ENCODE measurements around the gene TMCC2. TPM values are rescaled to one million over a fixed set of nuclear protein-coding genes. Genes with fewer than 3 reads are reported as not detected.
A peak's percentile ranks its signal among the peaks of the same experiment; 100 is the strongest.
"Not testable (repeated sequence)": the region's sequence is repeated elsewhere in the genome, so short reads cannot be mapped to it uniquely, and the experiment has no call there.

TMCC2 gene
- total RNA-seq, 4 donors from 2014 or later: 0.80 to 1.2 (median 1.1) TPM; not detected in 1

DNA sequence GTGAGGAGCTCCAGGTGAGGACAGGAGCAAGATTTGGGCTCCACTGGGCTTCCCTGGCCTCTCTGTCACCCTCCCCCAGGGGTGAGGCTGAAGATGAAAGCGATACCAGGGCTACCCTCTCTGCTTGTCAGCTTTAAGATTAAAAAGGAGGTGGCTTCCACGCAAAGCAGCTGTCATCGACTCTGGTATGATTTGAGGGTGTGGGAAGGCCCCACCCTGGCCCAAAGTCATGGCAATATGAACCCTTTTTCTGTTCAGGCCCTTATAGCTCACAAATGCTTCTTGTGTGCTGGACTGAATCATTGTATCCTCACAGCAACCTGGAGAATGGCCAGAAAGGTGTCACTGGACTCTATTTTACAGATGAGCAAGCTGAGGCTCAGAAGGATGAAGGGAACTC is 52.2 kb downstream of the TMCC2 start:
- no peak overlapping the region for H3K4me3 ChIP-seq
- no peaks in the 10 kb centered on the region for H3K9me3 ChIP-seq
- H3K27me3 ChIP-seq: no peaks in the 10 kb centered on the region
- H3K36me3 ChIP-seq: no peaks in the 10 kb centered on the region
- intact Hi-C loops (cut with DNase I; ENCODE audit: low total_unique reads): no loop called here
- peak overlapping the region; percentile 16 to 44 (median 37) for H3K27ac ChIP-seq
- in situ Hi-C loops (cut with MboI; ENCODE audit: low pct_ligation_motif_present in 1 of 4, low pct_unique_long_range_greater_than_20kb in 1 of 4, low sequenced_read_pairs in 3 of 4): loop anchor here in 3 of 4 donors (5.0 to 10.0 kb wide), 3 partner anchors 42 to 47 kb away; partner anchors contain the start of gene NUAK2 (in 2 of the 3)
- WGBS, 2 donors (ENCODE audit: low coverage in 1 of 2): 29% methylated on average over 3 of the region's 3 CpGs; no CpG with 5 or more reads in 1 of the 2 donors
- TF ChIP-seq EP300 (IDR thresholded peaks at IDR 0.05; ENCODE audit: low read depth) (no peak), POLR2A (IDR thresholded peaks at IDR 0.05) (no peak), POLR2AphosphoS5 (IDR thresholded peaks at IDR 0.05) (no peak)
- TF ChIP-seq, protein P1, sequence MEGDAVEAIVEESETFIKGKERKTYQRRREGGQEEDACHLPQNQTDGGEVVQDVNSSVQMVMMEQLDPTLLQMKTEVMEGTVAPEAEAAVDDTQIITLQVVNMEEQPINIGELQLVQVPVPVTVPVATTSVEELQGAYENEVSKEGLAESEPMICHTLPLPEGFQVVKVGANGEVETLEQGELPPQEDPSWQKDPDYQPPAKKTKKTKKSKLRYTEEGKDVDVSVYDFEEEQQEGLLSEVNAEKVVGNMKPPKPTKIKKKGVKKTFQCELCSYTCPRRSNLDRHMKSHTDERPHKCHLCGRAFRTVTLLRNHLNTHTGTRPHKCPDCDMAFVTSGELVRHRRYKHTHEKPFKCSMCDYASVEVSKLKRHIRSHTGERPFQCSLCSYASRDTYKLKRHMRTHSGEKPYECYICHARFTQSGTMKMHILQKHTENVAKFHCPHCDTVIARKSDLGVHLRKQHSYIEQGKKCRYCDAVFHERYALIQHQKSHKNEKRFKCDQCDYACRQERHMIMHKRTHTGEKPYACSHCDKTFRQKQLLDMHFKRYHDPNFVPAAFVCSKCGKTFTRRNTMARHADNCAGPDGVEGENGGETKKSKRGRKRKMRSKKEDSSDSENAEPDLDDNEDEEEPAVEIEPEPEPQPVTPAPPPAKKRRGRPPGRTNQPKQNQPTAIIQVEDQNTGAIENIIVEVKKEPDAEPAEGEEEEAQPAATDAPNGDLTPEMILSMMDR (IDR thresholded peaks at IDR 0.05): no peak
- DNase-seq: peak; percentile 43
- peaks cover 8 to 19% (median 12%) of the 10 kb centered on the region in 4 donors for H3K4me1 ChIP-seq

DNA sequence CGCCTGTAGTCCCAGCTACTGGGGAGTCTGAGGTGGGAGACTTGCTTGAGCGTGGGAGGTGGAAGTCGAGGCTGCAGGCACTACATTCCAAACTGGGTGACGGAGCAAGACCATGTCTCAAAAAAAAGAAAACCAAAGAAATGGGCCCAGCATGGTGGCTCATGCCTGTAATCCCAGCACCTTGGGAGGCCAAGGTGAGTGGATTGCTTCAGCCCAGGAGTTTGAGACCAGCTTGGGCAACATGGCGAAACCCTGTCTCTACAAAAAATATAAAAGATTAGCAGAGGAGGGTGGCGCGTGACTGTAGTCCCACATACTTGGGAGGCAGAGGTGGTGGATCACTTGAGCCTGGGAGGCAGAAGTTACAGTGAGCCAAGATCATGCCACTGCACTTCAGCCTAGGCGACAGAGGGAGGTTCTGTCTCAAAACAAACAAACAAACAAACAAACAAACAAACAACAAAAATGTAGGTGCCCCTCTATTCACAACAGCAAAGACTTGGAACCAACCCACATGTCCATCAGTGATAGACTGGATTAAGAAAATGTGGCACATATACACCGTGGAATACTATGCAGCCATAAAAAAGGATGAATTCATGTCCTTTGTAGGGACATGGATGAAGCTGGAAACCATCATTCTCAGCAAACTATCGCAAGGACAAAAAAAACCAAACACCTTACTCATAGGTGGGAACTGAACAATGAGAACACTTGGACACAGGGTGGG is 53.1 kb downstream of the TMCC2 start:
- peak overlapping the region; percentile 20 to 44 (median 37) for H3K27ac ChIP-seq
- H3K4me1 ChIP-seq: peaks cover 11 to 20% (median 13%) of the 10 kb centered on the region in 4 donors
- H3K27me3 ChIP-seq; intact Hi-C loops (cut with DNase I; ENCODE audit: low total_unique reads); in situ Hi-C loops (cut with MboI; ENCODE audit: low pct_ligation_motif_present in 1 of 4, low pct_unique_long_range_greater_than_20kb in 1 of 4, low sequenced_read_pairs in 3 of 4); H3K4me3 ChIP-seq; H3K36me3 ChIP-seq; DNase-seq; H3K9me3 ChIP-seq: not testable (repeated sequence)
- 90 to 91% methylated on average over 10 of the region's 10 CpGs for WGBS, 2 donors (ENCODE audit: low coverage in 1 of 2)

DNA sequence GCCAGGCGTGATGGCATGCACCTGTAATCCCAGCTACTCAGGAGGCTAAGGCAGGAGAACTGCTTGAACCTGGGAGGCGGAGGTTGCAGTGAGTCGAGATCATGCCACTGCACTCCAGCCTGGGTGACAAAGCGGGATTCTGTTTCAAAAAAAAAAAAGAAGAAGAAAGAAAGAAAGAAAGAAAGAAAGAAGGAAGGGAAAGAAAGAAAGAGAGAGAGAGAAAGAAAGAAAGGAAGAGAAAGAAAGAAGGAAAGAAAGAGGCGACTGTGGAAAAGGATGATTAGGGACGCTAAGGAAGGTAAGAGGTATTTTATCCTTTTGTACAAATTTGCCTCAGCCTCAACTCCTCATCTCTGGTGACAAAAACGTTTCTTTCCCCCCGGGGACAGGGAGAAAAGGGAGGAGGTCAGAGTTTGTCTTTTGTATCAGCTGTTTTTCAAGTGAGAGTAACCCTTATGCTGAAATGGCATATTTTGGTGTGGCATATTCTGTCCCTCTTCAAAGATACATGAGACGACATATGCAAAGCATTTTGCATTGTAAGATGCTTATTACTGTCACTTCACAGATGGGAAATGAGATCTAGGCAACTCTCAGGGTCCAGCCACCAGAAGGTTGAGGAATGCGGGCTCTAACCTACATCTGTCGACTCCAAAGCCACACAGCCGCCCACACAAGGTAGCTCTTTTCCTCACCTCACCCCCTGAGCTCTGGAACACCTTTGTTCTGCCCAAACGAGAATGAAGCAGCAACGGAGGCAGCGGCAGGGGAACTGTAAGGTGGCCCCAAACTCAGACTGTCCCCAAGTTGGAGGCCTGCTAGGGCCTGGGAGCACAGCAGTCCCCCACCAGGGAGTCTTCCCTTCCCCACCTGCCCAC is 55.8 kb downstream of the TMCC2 start:
- in situ Hi-C loops (cut with MboI; ENCODE audit: low pct_ligation_motif_present in 1 of 4, low pct_unique_long_range_greater_than_20kb in 1 of 4, low sequenced_read_pairs in 3 of 4): no loop called here
- DNase-seq: no peak
- no peaks in the 10 kb centered on the region for H3K27me3 ChIP-seq
- peaks cover 11 to 43% (median 18%) of the 10 kb centered on the region in 4 donors for H3K4me1 ChIP-seq
- H3K36me3 ChIP-seq: no peaks in the 10 kb centered on the region
- no peaks in the 10 kb centered on the region for H3K9me3 ChIP-seq
- WGBS, 2 donors (ENCODE audit: low coverage in 1 of 2): 81 to 92% methylated on average over 6 to 15 of the region's 15 CpGs
- H3K4me3 ChIP-seq: no peak overlapping the region
- peak overlapping the region in 3 of 4 donors; percentile 69 to 75 (median 72) for H3K27ac ChIP-seq
- TF ChIP-seq POLR2AphosphoS5 (IDR thresholded peaks at IDR 0.05) (no peak), POLR2A (IDR thresholded peaks at IDR 0.05) (no peak), EP300 (IDR thresholded peaks at IDR 0.05; ENCODE audit: low read depth) (no peak)
- TF ChIP-seq, protein P1 (IDR thresholded peaks at IDR 0.05): no peak
- intact Hi-C loops (cut with DNase I; ENCODE audit: low total_unique reads): no loop called here

DNA sequence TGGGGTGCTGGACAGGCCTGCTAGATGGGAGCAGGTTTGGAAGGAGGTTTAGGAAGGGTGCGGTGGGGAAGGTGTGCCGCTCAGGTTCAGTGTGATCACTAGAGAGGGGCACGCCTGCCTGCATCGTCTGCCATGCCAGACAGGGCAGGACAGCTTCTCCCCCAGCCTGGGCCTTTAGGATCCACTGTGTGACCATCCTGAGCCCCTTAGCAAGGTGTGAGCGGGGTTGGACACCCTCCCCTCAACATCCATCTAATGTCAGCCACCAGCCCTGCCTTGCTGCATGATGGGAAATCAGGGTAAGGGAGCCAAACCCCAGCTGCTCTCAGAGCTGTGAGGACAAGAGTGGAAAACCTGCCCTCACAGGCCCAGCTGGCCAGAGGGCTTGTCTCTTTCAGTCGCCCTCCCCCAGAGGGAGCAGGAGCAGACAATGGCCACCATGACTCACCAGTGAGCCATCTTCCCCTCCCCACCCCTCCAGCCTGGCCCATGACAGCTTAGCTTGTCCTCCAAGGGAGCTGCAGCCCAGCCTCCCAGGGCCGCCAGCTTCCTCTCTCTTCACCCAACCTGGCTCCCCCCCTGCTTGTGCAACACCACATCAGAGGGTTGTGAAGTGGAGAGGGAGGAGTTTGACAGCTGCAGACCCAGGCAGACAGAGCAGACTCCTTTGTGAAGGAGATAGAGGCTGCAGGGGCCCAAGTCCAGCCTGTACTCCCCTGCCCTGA is 56.8 kb downstream of the TMCC2 start:
- Histone ChIP-seq H3K36me3 (no peaks in the 10 kb centered on the region), H3K4me3 (no peak overlapping the region), H3K27me3 (no peaks in the 10 kb centered on the region), H3K4me1 (peaks cover 11 to 45% (median 18%) of the 10 kb centered on the region in 4 donors), H3K27ac (peak overlapping the region; percentile 66 to 75 (median 70)), H3K9me3 (no peaks in the 10 kb centered on the region)
- intact Hi-C loops (cut with DNase I; ENCODE audit: low total_unique reads) (no loop called here), in situ Hi-C loops (cut with MboI; ENCODE audit: low pct_ligation_motif_present in 1 of 4, low pct_unique_long_range_greater_than_20kb in 1 of 4, low sequenced_read_pairs in 3 of 4) (no loop called here)
- peak; percentile 85 for DNase-seq
- TF ChIP-seq POLR2A (IDR thresholded peaks at IDR 0.05) (peak; percentile 25), POLR2AphosphoS5 (IDR thresholded peaks at IDR 0.05) (peak in 2 of 3 donors; percentile 47), EP300 (IDR thresholded peaks at IDR 0.05; ENCODE audit: low read depth) (no peak)
- TF ChIP-seq, protein P1 (IDR thresholded peaks at IDR 0.05): no peak
- WGBS, 2 donors (ENCODE audit: low coverage in 1 of 2): 72% methylated on average over 6 of the region's 7 CpGs; no CpG with 5 or more reads in 1 of the 2 donors

All from transverse colon (tissue), 4 donors.